CD4-positive, alpha-beta T cell (primary cell): ENCODE data around the gene RAB28. TPM values are rescaled to one million over a fixed set of nuclear protein-coding genes. Genes with fewer than 3 reads are reported as not detected.

Experiments used
- ATAC-seq: fragments of 200-7000 bp; cut with Tn5 transposase; one replicate; pipeline ENCODE4 v1.10.0; 2022; ENCODE audit warnings: mild to moderate bottlenecking; ENCODE audit not compliant: poor library complexity
- CTCF ChIA-PET: fragments of 350-600 bp; sonication (Branson Sonifier 250); formaldehyde crosslinking; loops from one replicate; lab custom pipeline; 2021; ENCODE audit warnings: antibody characterized with exemption, inconsistent platforms; lab: Charles Lee
- POLR2A ChIA-PET: fragments of 350-600 bp; sonication (Branson Sonifier 250); formaldehyde crosslinking; loops from one replicate; lab custom pipeline; 2021; ENCODE audit warnings: antibody characterized with exemption, inconsistent platforms; lab: Charles Lee
- DNase-seq, 14 experiments: peaks; one replicate each; pipeline ENCODE4 v3.0.0-alpha.2; 2013 to 2020; ENCODE audit warnings: mixed read lengths in 2 of 14
- H3K27ac ChIP-seq, 2 donors: one replicate each; pipeline versions ENCODE4 v1.5.1 to v1.7.0; 2013; ENCODE audit warnings: low read length in 2 of 2, low read depth in 1 of 2, mild to moderate bottlenecking in 1 of 2
- H3K27me3 ChIP-seq, 2 experiments: 1 replicate in 1 of 2; 2 replicates in 1 of 2; pipeline versions ENCODE4 v1.6.1 to v1.7.0; 2013; ENCODE audit warnings: low read length in 2 of 2, control low read depth in 1 of 2, mild to moderate bottlenecking in 1 of 2, moderate library complexity in 1 of 2; ENCODE audit not compliant: insufficient read depth in 2 of 2, control insufficient read depth in 1 of 2
- H3K36me3 ChIP-seq: one replicate; pipeline ENCODE4 v1.6.1; 2013; ENCODE audit warnings: low read length, control low read depth; ENCODE audit not compliant: insufficient read depth
- H3K4me1 ChIP-seq: one replicate; pipeline ENCODE4 v1.6.1; 2013; ENCODE audit warnings: low read length, control low read depth; ENCODE audit not compliant: insufficient read depth
- H3K4me3 ChIP-seq: one replicate; pipeline ENCODE4 v1.5.1; 2013; ENCODE audit warnings: mild to moderate bottlenecking, low read length, moderate library complexity
- H3K9me3 ChIP-seq, 2 experiments: 1 replicate in 1 of 2; 2 replicates in 1 of 2; pipeline versions ENCODE4 v1.6.1 to v1.7.0; 2013; ENCODE audit warnings: low read length in 2 of 2, mild to moderate bottlenecking in 2 of 2, control low read depth in 1 of 2, moderate library complexity in 1 of 2; ENCODE audit not compliant: control insufficient read depth in 1 of 2, insufficient read depth in 1 of 2
- H3K27ac Mint-ChIP-seq: one replicate; pipeline ENCODE4 v1.8.0; 2020; ENCODE audit warnings: mixed read lengths
- H3K27me3 Mint-ChIP-seq: one replicate; pipeline ENCODE4 v1.8.0; 2021; ENCODE audit warnings: mixed read lengths
- H3K36me3 Mint-ChIP-seq: one replicate; pipeline ENCODE4 v1.8.0; 2021; ENCODE audit warnings: low read depth, mixed read lengths
- H3K4me1 Mint-ChIP-seq: one replicate; pipeline ENCODE4 v1.8.0; 2021; ENCODE audit warnings: low read depth, mixed read lengths
- H3K4me3 Mint-ChIP-seq: one replicate; pipeline ENCODE4 v1.8.0; 2020; ENCODE audit warnings: mild to moderate bottlenecking, mixed read lengths
- H3K9me3 Mint-ChIP-seq: one replicate; pipeline ENCODE4 v1.8.0; 2020; ENCODE audit warnings: mixed read lengths
- intact Hi-C, 2 experiments: fragments of 100-400 bp; cut with DNase I in 1 of 2; cut with micrococcal nuclease in 1 of 2; formaldehyde crosslinking; loops; one replicate each; pipeline versions ENCODE4 v1.15.1 to v1.9.0; 2023 to 2025; cut with DNase I, micrococcal nuclease
- total RNA-seq, 174 experiments: library from RNA in 2 of 174; stranded (reverse) in 2 of 174; gene quantifications; one replicate each; pipeline ENCODE4 v1.2.3 and lab custom pipeline; 2021 to 2026
- TF ChIP-seq, protein P1 (sequence below): fragments of 200-600 bp; IDR thresholded peaks from one replicate; pipeline ENCODE4 v1.8.0; 2022; ENCODE audit warnings: antibody characterized with exemption, mild to moderate bottlenecking

The RAB28 gene
- total RNA-seq, 2 experiments from 2014 or later, result 3.9 to 4.2 TPM

DNA sequence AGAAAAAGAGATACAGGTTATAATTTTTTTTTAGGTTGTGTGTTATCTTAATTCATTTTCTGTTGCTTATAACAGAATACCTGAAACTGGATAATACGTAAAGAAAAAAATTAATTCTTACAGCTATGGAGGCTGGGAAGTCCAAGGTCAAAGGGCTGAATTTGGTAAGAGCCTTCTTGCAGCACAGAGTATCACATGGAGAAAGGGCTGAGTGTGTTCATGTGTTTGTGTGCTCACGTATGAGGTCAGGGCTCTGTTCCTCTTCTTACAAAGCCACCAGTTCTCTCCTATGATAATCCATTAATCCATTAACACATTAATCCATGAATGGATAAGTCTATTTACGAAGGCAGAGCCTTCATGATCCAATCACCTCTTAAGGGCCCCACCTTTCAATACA is 8.6 kb upstream of the RAB28 start:
- ChIA-PET POLR2A (no interaction called here), CTCF (no interaction called here)

DNA sequence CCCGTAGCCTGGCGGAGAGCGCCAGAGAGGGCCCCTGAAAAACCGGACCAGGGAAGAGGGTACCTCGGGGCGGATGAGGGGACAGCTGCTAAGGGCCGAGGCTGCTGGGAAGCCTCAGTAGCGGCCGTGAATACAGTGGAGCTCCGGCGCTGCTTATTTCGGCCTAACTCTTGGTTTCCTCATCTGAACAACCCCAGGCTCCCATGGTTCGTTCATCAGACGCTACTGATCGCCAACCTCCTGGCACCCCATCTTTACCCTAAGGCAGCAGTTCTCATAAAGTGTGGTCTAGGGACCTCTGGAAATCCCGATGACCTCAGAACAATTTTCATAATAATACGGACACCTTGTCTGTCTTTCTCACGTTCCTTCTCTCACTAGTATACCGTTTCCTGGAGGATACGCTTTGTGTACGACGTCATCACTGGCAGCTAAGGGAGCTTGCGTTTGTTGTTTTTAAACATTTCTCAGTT is 645 bp upstream of the RAB28 start:
- Histone ChIP-seq H3K9me3 (no peaks in the 10 kb centered on the region), H3K4me1 (peaks cover 22% of the 10 kb centered on the region), H3K27me3 (peaks cover 0 to 10% of the 10 kb centered on the region in 2 experiments), H3K4me3 (peak overlapping the region; percentile 75), H3K36me3 (no peaks in the 10 kb centered on the region), H3K27ac (peak overlapping the region; percentile 89 to 98)
- DNase-seq (peak in 4 of 14 experiments; percentile 47 to 86 (median 70)), ATAC-seq (peak; percentile 41)
- peak overlapping the region; percentile 91 for H3K4me3 Mint-ChIP-seq
- intact Hi-C loops, result loop anchor here (2.0 to 10.0 kb wide), 4 partner anchors 60 to 1518 kb away; partner anchors contain the start of genes CPEB2 (in 2 of the 2), BOD1L1 (in 1 of the 2) and NKX3-2 (in 1 of the 2)
- POLR2A ChIA-PET, result interaction anchor here (0.7 to 1.6 kb wide), 3 partner anchors 143 to 1518 kb away, joined by 3 to 4 read pairs (median 4); partner anchors contain the start of genes BOD1L1 and CPEB2
- CTCF ChIA-PET, result no interaction called here
- H3K27me3 Mint-ChIP-seq, result peaks cover 18% of the 10 kb centered on the region
- peaks cover 16% of the 10 kb centered on the region for H3K36me3 Mint-ChIP-seq
- H3K27ac Mint-ChIP-seq, result peak overlapping the region; percentile 94
- TF ChIP-seq, protein P1, sequence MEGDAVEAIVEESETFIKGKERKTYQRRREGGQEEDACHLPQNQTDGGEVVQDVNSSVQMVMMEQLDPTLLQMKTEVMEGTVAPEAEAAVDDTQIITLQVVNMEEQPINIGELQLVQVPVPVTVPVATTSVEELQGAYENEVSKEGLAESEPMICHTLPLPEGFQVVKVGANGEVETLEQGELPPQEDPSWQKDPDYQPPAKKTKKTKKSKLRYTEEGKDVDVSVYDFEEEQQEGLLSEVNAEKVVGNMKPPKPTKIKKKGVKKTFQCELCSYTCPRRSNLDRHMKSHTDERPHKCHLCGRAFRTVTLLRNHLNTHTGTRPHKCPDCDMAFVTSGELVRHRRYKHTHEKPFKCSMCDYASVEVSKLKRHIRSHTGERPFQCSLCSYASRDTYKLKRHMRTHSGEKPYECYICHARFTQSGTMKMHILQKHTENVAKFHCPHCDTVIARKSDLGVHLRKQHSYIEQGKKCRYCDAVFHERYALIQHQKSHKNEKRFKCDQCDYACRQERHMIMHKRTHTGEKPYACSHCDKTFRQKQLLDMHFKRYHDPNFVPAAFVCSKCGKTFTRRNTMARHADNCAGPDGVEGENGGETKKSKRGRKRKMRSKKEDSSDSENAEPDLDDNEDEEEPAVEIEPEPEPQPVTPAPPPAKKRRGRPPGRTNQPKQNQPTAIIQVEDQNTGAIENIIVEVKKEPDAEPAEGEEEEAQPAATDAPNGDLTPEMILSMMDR, result no peak
- peaks cover 23% of the 10 kb centered on the region for H3K4me1 Mint-ChIP-seq
- no peaks in the 10 kb centered on the region for H3K9me3 Mint-ChIP-seq

More for the DNA sequence above, 8.6 kb upstream of the RAB28 start:
- peaks cover 75% of the 10 kb centered on the region for H3K27me3 Mint-ChIP-seq
- DNase-seq (no peak), ATAC-seq (no peak)
- TF ChIP-seq, protein P1, result no peak
- H3K9me3 Mint-ChIP-seq, result no peaks in the 10 kb centered on the region
- Histone ChIP-seq H3K4me1 (no peaks in the 10 kb centered on the region), H3K9me3 (no peaks in the 10 kb centered on the region), H3K27ac (no peak overlapping the region), H3K4me3 (no peak overlapping the region), H3K36me3 (no peaks in the 10 kb centered on the region), H3K27me3 (peaks cover 4 to 34% of the 10 kb centered on the region in 2 experiments)
- no peaks in the 10 kb centered on the region for H3K36me3 Mint-ChIP-seq
- no peak overlapping the region for H3K4me3 Mint-ChIP-seq
- intact Hi-C loops, result no loop called here
- no peaks in the 10 kb centered on the region for H3K4me1 Mint-ChIP-seq
- no peak overlapping the region for H3K27ac Mint-ChIP-seq

DNA sequence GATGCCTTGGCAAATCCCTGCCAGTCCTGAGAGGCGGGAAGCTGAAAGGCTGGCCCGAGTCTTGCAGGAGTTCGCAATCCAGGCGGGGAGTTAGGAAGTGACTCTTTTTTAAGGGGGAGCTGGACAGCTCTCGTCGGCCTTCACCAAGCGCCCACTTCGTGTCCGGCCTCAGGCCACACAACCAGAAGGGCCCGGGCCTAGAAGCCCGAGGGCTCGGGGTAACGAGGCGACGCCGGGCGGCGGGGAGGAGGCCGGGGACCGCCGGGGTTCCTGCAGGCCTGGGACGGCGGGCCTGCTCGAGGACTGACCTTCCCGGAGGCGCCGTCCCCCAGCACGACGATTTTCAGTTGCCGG is 395 bp downstream of the RAB28 start:
- POLR2A ChIA-PET, result interaction anchor here (0.8 to 1.6 kb wide), 4 partner anchors 11 to 144 kb away, joined by 3 to 4 read pairs (median 3); partner anchors contain the start of gene BOD1L1
- TF ChIP-seq, protein P1, result no peak

More for the DNA sequence above, 395 bp downstream of the RAB28 start:
- intact Hi-C loops, result loop anchor here (2.0 to 10.0 kb wide), 4 partner anchors 61 to 1519 kb away; partner anchors contain the start of genes CPEB2 (in 2 of the 2), BOD1L1 (in 1 of the 2) and NKX3-2 (in 1 of the 2)
- ATAC-seq (no peak), DNase-seq (peak in 7 of 14 experiments; percentile 2 to 56 (median 12))
- Mint-ChIP-seq H3K36me3 (peaks cover 16% of the 10 kb centered on the region), H3K4me3 (peak overlapping the region; percentile 91), H3K4me1 (peaks cover 23% of the 10 kb centered on the region), H3K9me3 (no peaks in the 10 kb centered on the region), H3K27ac (peak overlapping the region; percentile 94), H3K27me3 (peaks cover 10% of the 10 kb centered on the region)
- H3K4me3 ChIP-seq, result peak overlapping the region; percentile 75
- peaks cover 22% of the 10 kb centered on the region for H3K4me1 ChIP-seq
- peaks cover 0 to 6% of the 10 kb centered on the region in 2 experiments for H3K27me3 ChIP-seq
- no peaks in the 10 kb centered on the region for H3K9me3 ChIP-seq
- peak overlapping the region; percentile 46 to 89 for H3K27ac ChIP-seq
- peaks cover 3% of the 10 kb centered on the region for H3K36me3 ChIP-seq
- CTCF ChIA-PET, result interaction anchor here (1.0 kb wide), 1 partner anchor 12 kb away, joined by 3 read pairs; no protein-coding TSS in a partner anchor
